Panc1 (cell line): ENCODE measurements around the gene ZC3H8.

Experiments used
- CTCF ChIP-seq: fragments of 450-650 bp; IDR thresholded peaks from 2 replicates; pipeline ENCODE4 v1.5.1; 2017; ENCODE audit warnings: mild to moderate bottlenecking
- POLR2AphosphoS5 ChIP-seq: IDR thresholded peaks from 2 replicates; pipeline ENCODE4 v1.6.1; 2012; ENCODE audit warnings: mild to moderate bottlenecking, low read depth, low read length, moderate library complexity
- SIN3A ChIP-seq: IDR thresholded peaks from 2 replicates; pipeline ENCODE4 v1.6.1; 2012; ENCODE audit warnings: low read depth, mild to moderate bottlenecking, low read length, moderate library complexity, borderline replicate concordance; ENCODE audit not compliant: insufficient read depth
- TF ChIP-seq, protein P1 (sequence below), 2 experiments: IDR thresholded peaks; 2 replicates each; pipeline ENCODE4 v1.6.1; 2011 to 2012; ENCODE audit warnings: low read depth in 2 of 2, control low read depth in 1 of 2, low read length in 1 of 2, mild to moderate bottlenecking in 1 of 2, moderate library complexity in 1 of 2; ENCODE audit not compliant: insufficient read depth in 1 of 2

GRCh38 chr2:112229348-112229747, 25.5 kb downstream of the ZC3H8 start:
- no peak for TF ChIP-seq CTCF
- no peak for TF ChIP-seq POLR2AphosphoS5
- no peak for TF ChIP-seq SIN3A
- TF ChIP-seq, protein P1, sequence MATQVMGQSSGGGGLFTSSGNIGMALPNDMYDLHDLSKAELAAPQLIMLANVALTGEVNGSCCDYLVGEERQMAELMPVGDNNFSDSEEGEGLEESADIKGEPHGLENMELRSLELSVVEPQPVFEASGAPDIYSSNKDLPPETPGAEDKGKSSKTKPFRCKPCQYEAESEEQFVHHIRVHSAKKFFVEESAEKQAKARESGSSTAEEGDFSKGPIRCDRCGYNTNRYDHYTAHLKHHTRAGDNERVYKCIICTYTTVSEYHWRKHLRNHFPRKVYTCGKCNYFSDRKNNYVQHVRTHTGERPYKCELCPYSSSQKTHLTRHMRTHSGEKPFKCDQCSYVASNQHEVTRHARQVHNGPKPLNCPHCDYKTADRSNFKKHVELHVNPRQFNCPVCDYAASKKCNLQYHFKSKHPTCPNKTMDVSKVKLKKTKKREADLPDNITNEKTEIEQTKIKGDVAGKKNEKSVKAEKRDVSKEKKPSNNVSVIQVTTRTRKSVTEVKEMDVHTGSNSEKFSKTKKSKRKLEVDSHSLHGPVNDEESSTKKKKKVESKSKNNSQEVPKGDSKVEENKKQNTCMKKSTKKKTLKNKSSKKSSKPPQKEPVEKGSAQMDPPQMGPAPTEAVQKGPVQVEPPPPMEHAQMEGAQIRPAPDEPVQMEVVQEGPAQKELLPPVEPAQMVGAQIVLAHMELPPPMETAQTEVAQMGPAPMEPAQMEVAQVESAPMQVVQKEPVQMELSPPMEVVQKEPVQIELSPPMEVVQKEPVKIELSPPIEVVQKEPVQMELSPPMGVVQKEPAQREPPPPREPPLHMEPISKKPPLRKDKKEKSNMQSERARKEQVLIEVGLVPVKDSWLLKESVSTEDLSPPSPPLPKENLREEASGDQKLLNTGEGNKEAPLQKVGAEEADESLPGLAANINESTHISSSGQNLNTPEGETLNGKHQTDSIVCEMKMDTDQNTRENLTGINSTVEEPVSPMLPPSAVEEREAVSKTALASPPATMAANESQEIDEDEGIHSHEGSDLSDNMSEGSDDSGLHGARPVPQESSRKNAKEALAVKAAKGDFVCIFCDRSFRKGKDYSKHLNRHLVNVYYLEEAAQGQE (IDR thresholded peaks at IDR 0.05; ENCODE audit: insufficient read depth in 1 of 2, low read depth in 2 of 2, low read length in 1 of 2), result no peak
